Smooth muscle cell (in vitro differentiated cells): ENCODE data around the gene H2BW2. TPM values are rescaled to one million over a fixed set of nuclear protein-coding genes. Genes with fewer than 3 reads are reported as not detected.

Experiments
- polyA plus RNA-seq: library from polyadenylated mRNA; unstranded; fragments of >200 nt; fragmentation: Nextera tagmentation; extraction: Ambion mirVana; gene quantifications from 2 replicates; pipeline ENCODE4 v1.2.1, GENCODE V29; 2016
- total RNA-seq: library from RNA; depleted of rRNA; stranded (reverse); fragments of >200 nt; gene quantifications from 2 replicates; pipeline ENCODE4 v1.2.3, GENCODE V29; 2014

The H2BW2 gene
- total and polyA plus RNA-seq, 2 experiments from 2014 or later, result 0.13 TPM; not detected in 1

Other genes with a start within 250 kb of the H2BW2 start
- gene RAB9B, start 207.7 kb upstream of the H2BW2 start, total RNA-seq, result 0.18 and 0.76 TPM in 2 replicates
- not detected in 2 replicates for gene RAB9B, start 207.7 kb upstream of the H2BW2 start, polyA plus RNA-seq
- 3.8 and 8.2 TPM in 2 replicates for gene TMSB15B, start 77.3 kb upstream of the H2BW2 start, total RNA-seq
- 19.2 and 19.6 TPM in 2 replicates for gene TMSB15B, start 77.3 kb upstream of the H2BW2 start, polyA plus RNA-seq
- not detected in 2 replicates for gene H2BW1, start 26.2 kb upstream of the H2BW2 start, total RNA-seq
- gene H2BW1, start 26.2 kb upstream of the H2BW2 start, polyA plus RNA-seq, result not detected in 2 replicates
- 0.63 and 6.3 TPM in 2 replicates for gene TMSB15C, start 36.3 kb downstream of the H2BW2 start, total RNA-seq
- 1.1 TPM in 2 replicates for gene TMSB15C, start 36.3 kb downstream of the H2BW2 start, polyA plus RNA-seq
- gene ZCCHC18, start 72.6 kb downstream of the H2BW2 start, total RNA-seq, result 1.3 TPM in 1 of 2 replicates, not detected in the other
- 1.5 and 1.7 TPM in 2 replicates for gene ZCCHC18, start 72.6 kb downstream of the H2BW2 start, polyA plus RNA-seq
- gene SLC25A53, start 117.1 kb downstream of the H2BW2 start, total RNA-seq, result 0.18 and 8.9 TPM in 2 replicates
- gene SLC25A53, start 117.1 kb downstream of the H2BW2 start, polyA plus RNA-seq, result 2.0 and 3.4 TPM in 2 replicates
- gene FAM199X, start 126.5 kb downstream of the H2BW2 start, total RNA-seq, result 16.2 and 19.6 TPM in 2 replicates
- 4.1 and 5.3 TPM in 2 replicates for gene FAM199X, start 126.5 kb downstream of the H2BW2 start, polyA plus RNA-seq
- gene ESX1, start 215.0 kb downstream of the H2BW2 start, total RNA-seq, result not detected in 2 replicates
- gene ESX1, start 215.0 kb downstream of the H2BW2 start, polyA plus RNA-seq, result 0.17 TPM in 1 of 2 replicates, not detected in the other